Endothelial cell of umbilical vein (primary cell): ENCODE results near the gene OR5C1. TPM values are rescaled to one million over a fixed set of nuclear protein-coding genes. Genes with fewer than 3 reads are reported as not detected.

Experiments
- BruUV-seq: library from RNA; stranded (reverse); fragments of 400-500 nt; replicated peaks from 2 replicates; lab custom pipeline; 2021; lab: Mats Ljungman, UMichigan
- CTCF ChIA-PET: fragments of 300-600, 350-600 bp; sonication (Branson Sonifier 250); formaldehyde crosslinking; loops from one replicate; lab custom pipeline; 2021; ENCODE audit warnings: antibody characterized with exemption, inconsistent platforms; lab: Charles Lee
- POLR2A ChIA-PET: fragments of 300-600, 350-600 bp; sonication (Branson Sonifier 250); formaldehyde crosslinking; loops from one replicate; lab custom pipeline; 2021; ENCODE audit warnings: antibody characterized with exemption, inconsistent platforms; lab: Charles Lee
- DNase-seq: peaks from one replicate; pipeline ENCODE4 v3.0.0-alpha.2; 2011; ENCODE audit warnings: low read depth, low spot score
- FAIRE-seq: peaks from 2 replicates; lab custom pipeline; 2011; peaks lifted over from hg19 to GRCh38; lab: Jason Lieb, UNC
- H2AFZ ChIP-seq: 2 replicates; pipeline ENCODE4 v1.6.0; 2012; ENCODE audit warnings: low read depth, low read length, control low read depth, inconsistent platforms
- H3K27ac ChIP-seq: 2 replicates; pipeline ENCODE4 v1.5.1; 2011; ENCODE audit warnings: low read depth, mild to moderate bottlenecking, control low read depth, low read length, moderate library complexity; ENCODE audit not compliant: insufficient read depth
- H3K27me3 ChIP-seq, 2 experiments: 2 replicates each; pipeline versions ENCODE4 v1.6.0 to v1.6.1; 2011; ENCODE audit warnings: low read length in 2 of 2, mixed read lengths in 1 of 2; ENCODE audit not compliant: control insufficient read depth in 2 of 2, insufficient read depth in 2 of 2
- H3K36me3 ChIP-seq, 2 experiments: 2 replicates in 1 of 2; 3 replicates in 1 of 2; pipeline ENCODE4 v1.5.1; 2011; ENCODE audit warnings: low read length in 2 of 2, mild to moderate bottlenecking in 1 of 2, moderate library complexity in 1 of 2; ENCODE audit not compliant: control insufficient read depth in 2 of 2, insufficient read depth in 2 of 2; ENCODE audit errors: extremely low read depth in 1 of 2
- H3K4me1 ChIP-seq: 3 replicates; pipeline ENCODE4 v1.5.1; 2011; ENCODE audit warnings: mild to moderate bottlenecking, low read length; ENCODE audit not compliant: control insufficient read depth, insufficient read depth; ENCODE audit errors: extremely low read depth
- H3K4me2 ChIP-seq: 2 replicates; pipeline ENCODE4 v1.6.1; 2011; ENCODE audit warnings: low read length, control low read depth, mixed read lengths; ENCODE audit not compliant: insufficient read depth
- H3K4me3 ChIP-seq, 3 experiments: fragments of 200-600 bp in 1 of 3; sonication (generic), shearing (Covaris generic) in 1 of 3; replicated peaks in 1 of 3; 2 replicates each; pipeline ENCODE4 v1.5.1; 2011 to 2016; ENCODE audit warnings: control low read depth in 3 of 3, low read length in 3 of 3, mild to moderate bottlenecking in 2 of 3, inconsistent platforms in 1 of 3, low read depth in 1 of 3, moderate library complexity in 1 of 3; ENCODE audit not compliant: insufficient read depth in 1 of 3
- H3K79me2 ChIP-seq: 2 replicates; pipeline ENCODE4 v1.6.0; 2012; ENCODE audit warnings: low read length, inconsistent platforms; ENCODE audit not compliant: control insufficient read depth, insufficient read depth
- H3K9ac ChIP-seq: replicated peaks from 2 replicates; pipeline ENCODE3; 2011; ENCODE audit warnings: low read length, control low read depth; ENCODE audit not compliant: insufficient read depth; ENCODE audit errors: extremely low read depth
- H3K9me1 ChIP-seq: replicated peaks from 3 replicates; pipeline ENCODE4 v1.6.0; 2011; ENCODE audit warnings: mild to moderate bottlenecking, low read length; ENCODE audit not compliant: control insufficient read depth, insufficient read depth; ENCODE audit errors: extremely low read depth
- H3K9me3 ChIP-seq: replicated peaks from 2 replicates; pipeline ENCODE4 v1.5.1; 2012; ENCODE audit warnings: low read length, inconsistent platforms; ENCODE audit not compliant: control insufficient read depth, insufficient read depth
- H4K20me1 ChIP-seq: replicated peaks from 2 replicates; pipeline ENCODE3; 2011; ENCODE audit warnings: mild to moderate bottlenecking, low read length; ENCODE audit not compliant: control insufficient read depth, insufficient read depth; ENCODE audit errors: extremely low read depth
- EZH2 ChIP-seq: IDR thresholded peaks from 2 replicates; pipeline ENCODE4 v1.6.1; 2012; ENCODE audit warnings: borderline replicate concordance, low read depth, mild to moderate bottlenecking, moderate library complexity, low read length, inconsistent platforms; ENCODE audit not compliant: severe bottlenecking
- FOS ChIP-seq: IDR thresholded peaks from 2 replicates; pipeline ENCODE4 v1.6.1; 2011; ENCODE audit warnings: mild to moderate bottlenecking, low read length, moderate library complexity, borderline replicate concordance; ENCODE audit not compliant: insufficient read depth
- GATA2 ChIP-seq: IDR thresholded peaks from 2 replicates; pipeline ENCODE4 v1.7.0; 2011; ENCODE audit warnings: low read depth, mild to moderate bottlenecking, moderate library complexity, mixed read lengths, low read length; ENCODE audit not compliant: insufficient read length, insufficient read depth
- JUN ChIP-seq: IDR thresholded peaks from 2 replicates; pipeline ENCODE4 v1.6.1; 2011; ENCODE audit warnings: borderline replicate concordance, low read depth; ENCODE audit not compliant: insufficient read length, insufficient read depth
- POLR2A ChIP-seq: IDR thresholded peaks from 2 replicates; pipeline ENCODE4 v1.6.1; 2012; ENCODE audit warnings: low read depth, mild to moderate bottlenecking, control low read depth, low read length
- POLR2AphosphoS5 ChIP-seq: IDR thresholded peaks from 2 replicates; pipeline ENCODE4 v1.6.1; 2012; ENCODE audit warnings: low read depth, mild to moderate bottlenecking, control low read depth, low read length, moderate library complexity; ENCODE audit not compliant: insufficient read depth
- dilution Hi-C: fragments of 300-500 bp; cut with MboI; formaldehyde crosslinking; loops from one replicate; pipeline ENCODE4 v1.15.0; 2019; ENCODE audit warnings: low sequenced_read_pairs; ENCODE audit not compliant: extremely low pct_ligation_motif_present
- intact Hi-C: fragments of 100-400 bp; cut with micrococcal nuclease; formaldehyde crosslinking; loops from one replicate; pipeline ENCODE4 v1.10.0; 2022
- polyA plus RNA-seq, 4 experiments: library from polyadenylated mRNA; depleted of rRNA in 3 of 4; stranded (reverse) in 3 of 4; unstranded in 1 of 4; fragments of >200 nt; gene quantifications; 2 replicates each; pipeline versions ENCODE4 v1.2.1 to v1.2.3, GENCODE V29; 2011 to 2012; ENCODE audit warnings: missing spikeins in 1 of 4
- total RNA-seq: library from RNA; stranded (reverse); gene quantifications from 2 replicates; pipeline ENCODE4 v1.2.3, GENCODE V29; 2021
- TF ChIP-seq, protein P1 (sequence below), 2 donors: IDR thresholded peaks; 1 replicate in 1 of 2; 2 replicates in 1 of 2; pipeline ENCODE4 v1.5.1; 2011; ENCODE audit warnings: low read length in 2 of 2, mild to moderate bottlenecking in 2 of 2, moderate library complexity in 2 of 2, control low read depth in 1 of 2, inconsistent platforms in 1 of 2, low read depth in 1 of 2; ENCODE audit not compliant: insufficient read depth in 1 of 2; ENCODE audit errors: extremely low read depth in 1 of 2
- TF ChIP-seq, protein P2 (sequence below): IDR thresholded peaks from 2 replicates; pipeline ENCODE4 v1.6.1; 2011; ENCODE audit not compliant: insufficient read depth, insufficient read length

OR5C1 gene
- total and polyA plus RNA-seq, 2 donors (not counting 3 experiments of a cell fraction or from before 2014, with no cell fraction given): not detected

DNA sequence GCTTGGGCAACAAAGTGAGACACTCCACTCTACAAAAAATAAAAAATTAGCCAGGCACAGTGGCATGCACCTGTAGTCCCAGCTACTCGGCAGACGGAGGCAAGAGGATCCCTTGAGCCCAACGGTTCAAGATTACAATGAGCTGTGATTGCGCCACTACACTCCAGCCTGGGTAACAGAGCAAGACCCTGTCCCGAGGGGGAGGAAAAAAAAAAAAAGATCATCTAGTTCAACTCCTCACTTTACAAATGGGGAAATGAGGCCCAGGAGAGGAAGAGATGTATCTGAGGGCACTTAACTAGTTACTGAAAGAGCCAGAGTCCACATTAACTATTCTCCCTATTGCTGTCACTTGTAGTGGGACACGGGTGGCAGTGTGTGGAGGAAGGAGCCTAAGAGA lies 25.8 kb downstream of the OR5C1 start:
- H3K9me1 ChIP-seq: no peaks in the 10 kb centered on the region

More for the DNA sequence above, 25.8 kb downstream of the OR5C1 start:
- no peaks in the 10 kb centered on the region for H4K20me1 ChIP-seq
- ChIA-PET POLR2A (interaction anchor here (0.6 kb wide), 1 partner anchor 699 kb away, joined by 3 read pairs; no protein-coding TSS in a partner anchor), CTCF (interaction anchor here (1.6 kb wide), 1 partner anchor 464 kb away, joined by 4 read pairs; no protein-coding TSS in a partner anchor)
- FAIRE-seq: no peak
- H3K27me3 ChIP-seq: no peaks in the 10 kb centered on the region
- H3K4me3 ChIP-seq: no peak overlapping the region
- H3K79me2 ChIP-seq: peaks cover 5% of the 10 kb centered on the region
- dilution Hi-C loops (no loop called here), intact Hi-C loops (loop anchor here (5.0 kb wide), 1 partner anchor 442 kb away; the partner anchor contains the start of gene PTGS1)
- no peak overlapping the region for H2AFZ ChIP-seq
- H3K9ac ChIP-seq: no peak overlapping the region
- no peak for TF ChIP-seq GATA2
- no peak for TF ChIP-seq POLR2AphosphoS5
- TF ChIP-seq POLR2A: no peak
- TF ChIP-seq, protein P1, sequence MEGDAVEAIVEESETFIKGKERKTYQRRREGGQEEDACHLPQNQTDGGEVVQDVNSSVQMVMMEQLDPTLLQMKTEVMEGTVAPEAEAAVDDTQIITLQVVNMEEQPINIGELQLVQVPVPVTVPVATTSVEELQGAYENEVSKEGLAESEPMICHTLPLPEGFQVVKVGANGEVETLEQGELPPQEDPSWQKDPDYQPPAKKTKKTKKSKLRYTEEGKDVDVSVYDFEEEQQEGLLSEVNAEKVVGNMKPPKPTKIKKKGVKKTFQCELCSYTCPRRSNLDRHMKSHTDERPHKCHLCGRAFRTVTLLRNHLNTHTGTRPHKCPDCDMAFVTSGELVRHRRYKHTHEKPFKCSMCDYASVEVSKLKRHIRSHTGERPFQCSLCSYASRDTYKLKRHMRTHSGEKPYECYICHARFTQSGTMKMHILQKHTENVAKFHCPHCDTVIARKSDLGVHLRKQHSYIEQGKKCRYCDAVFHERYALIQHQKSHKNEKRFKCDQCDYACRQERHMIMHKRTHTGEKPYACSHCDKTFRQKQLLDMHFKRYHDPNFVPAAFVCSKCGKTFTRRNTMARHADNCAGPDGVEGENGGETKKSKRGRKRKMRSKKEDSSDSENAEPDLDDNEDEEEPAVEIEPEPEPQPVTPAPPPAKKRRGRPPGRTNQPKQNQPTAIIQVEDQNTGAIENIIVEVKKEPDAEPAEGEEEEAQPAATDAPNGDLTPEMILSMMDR (IDR thresholded peaks at IDR 0.05; ENCODE audit: extremely low read depth in 1 of 2, insufficient read depth in 1 of 2, low read depth in 1 of 2, low read length in 2 of 2): no peak
- no peak for TF ChIP-seq FOS
- TF ChIP-seq, protein P2, sequence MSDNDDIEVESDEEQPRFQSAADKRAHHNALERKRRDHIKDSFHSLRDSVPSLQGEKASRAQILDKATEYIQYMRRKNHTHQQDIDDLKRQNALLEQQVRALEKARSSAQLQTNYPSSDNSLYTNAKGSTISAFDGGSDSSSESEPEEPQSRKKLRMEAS: no peak
- TF ChIP-seq EZH2: no peak
- no peak for TF ChIP-seq JUN
- no peaks in the 10 kb centered on the region for H3K36me3 ChIP-seq
- no peaks in the 10 kb centered on the region for H3K9me3 ChIP-seq
- no peak overlapping the region for H3K27ac ChIP-seq
- no peak overlapping the region for H3K4me2 ChIP-seq
- peaks cover 48% of the 10 kb centered on the region for H3K4me1 ChIP-seq
- no TSS peak for BruUV-seq
- no peak for DNase-seq
